Activated T-cell treated with anti-CD3 and anti-CD28 coated beads, Interleukin-2, amount 50 U/mL, for 72 hours (primary cell): ENCODE measurements around the gene DLST. TPM values are rescaled to one million over a fixed set of nuclear protein-coding genes. Genes with fewer than 3 reads are reported as not detected.
"Not testable (repeated sequence)": the region's sequence is repeated elsewhere in the genome, so short reads cannot be mapped to it uniquely, and the experiment has no call there.

Experiments
- ATAC-seq, 2 donors: fragments of 150-1000 bp; cut with Tn5 transposase; replicated peaks in 1 of 2; 2 replicates each; pipeline ENCODE4 v1.10.0; 2021; ENCODE audit warnings: moderate library complexity in 2 of 2, mild to moderate bottlenecking in 1 of 2
- DNase-seq, 2 donors: peaks; one replicate each; pipeline ENCODE4 v3.0.0; 2021 to 2022; ENCODE audit warnings: mixed read lengths in 1 of 2
- H3K27ac Mint-ChIP-seq: one replicate; pipeline ENCODE4 v1.8.0; 2022; ENCODE audit warnings: mild to moderate bottlenecking, moderate library complexity, mixed read lengths
- H3K27me3 Mint-ChIP-seq: one replicate; pipeline ENCODE4 v1.8.0; 2022; ENCODE audit warnings: low read depth, mixed read lengths
- H3K36me3 Mint-ChIP-seq, 2 donors: one replicate each; pipeline ENCODE4 v1.8.0; 2022; ENCODE audit warnings: mixed read lengths in 2 of 2, mild to moderate bottlenecking in 1 of 2; ENCODE audit not compliant: insufficient read depth in 2 of 2
- H3K4me1 Mint-ChIP-seq: one replicate; pipeline ENCODE4 v1.8.0; 2022; ENCODE audit warnings: low read depth, mixed read lengths
- H3K4me3 Mint-ChIP-seq, 2 donors: one replicate each; pipeline ENCODE4 v1.8.0; 2022; ENCODE audit warnings: mild to moderate bottlenecking in 2 of 2, mixed read lengths in 2 of 2, moderate library complexity in 2 of 2
- H3K9me3 Mint-ChIP-seq, 2 donors: one replicate each; pipeline ENCODE4 v1.8.0; 2022; ENCODE audit warnings: mixed read lengths in 2 of 2
- total RNA-seq, 2 donors: library from RNA; stranded (reverse); gene quantifications; one replicate each; pipeline ENCODE4 v1.2.3, GENCODE V29; 2022

Gene DLST
- total RNA-seq, 2 donors from 2014 or later, result 151 to 183 TPM

GRCh38 chr14:74919421-74920165 lies 37.9 kb downstream of the DLST start:
- Mint-ChIP-seq H3K36me3 (no peaks in the 10 kb centered on the region), H3K4me1 (peaks cover 19% of the 10 kb centered on the region), H3K4me3 (no peak overlapping the region), H3K27ac (no peak overlapping the region), H3K9me3 (no peaks in the 10 kb centered on the region), H3K27me3 (no peaks in the 10 kb centered on the region)
- ATAC-seq (no peak), DNase-seq (no peak)

DNA sequence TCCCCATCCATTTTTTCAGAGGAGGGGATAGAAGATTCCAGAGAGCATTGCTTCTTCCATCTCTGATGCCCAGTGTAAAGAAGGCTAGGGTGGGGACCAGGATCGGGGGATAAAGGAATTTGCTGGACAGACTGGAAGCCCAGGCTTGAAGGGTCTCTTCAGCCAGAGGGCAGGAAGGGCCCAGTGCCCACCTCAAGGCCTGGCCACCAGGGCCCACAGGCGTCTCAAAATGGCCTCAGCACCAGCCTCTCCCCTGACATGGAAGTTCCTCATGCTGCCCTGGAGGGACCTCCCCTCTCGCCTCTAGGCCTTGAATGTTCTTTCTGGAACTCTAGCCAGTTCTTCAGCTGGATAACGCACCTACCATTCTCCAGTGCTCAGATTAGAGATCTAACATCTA lies 38.6 kb downstream of the DLST start:
- no peaks in the 10 kb centered on the region for H3K36me3 Mint-ChIP-seq

DNA sequence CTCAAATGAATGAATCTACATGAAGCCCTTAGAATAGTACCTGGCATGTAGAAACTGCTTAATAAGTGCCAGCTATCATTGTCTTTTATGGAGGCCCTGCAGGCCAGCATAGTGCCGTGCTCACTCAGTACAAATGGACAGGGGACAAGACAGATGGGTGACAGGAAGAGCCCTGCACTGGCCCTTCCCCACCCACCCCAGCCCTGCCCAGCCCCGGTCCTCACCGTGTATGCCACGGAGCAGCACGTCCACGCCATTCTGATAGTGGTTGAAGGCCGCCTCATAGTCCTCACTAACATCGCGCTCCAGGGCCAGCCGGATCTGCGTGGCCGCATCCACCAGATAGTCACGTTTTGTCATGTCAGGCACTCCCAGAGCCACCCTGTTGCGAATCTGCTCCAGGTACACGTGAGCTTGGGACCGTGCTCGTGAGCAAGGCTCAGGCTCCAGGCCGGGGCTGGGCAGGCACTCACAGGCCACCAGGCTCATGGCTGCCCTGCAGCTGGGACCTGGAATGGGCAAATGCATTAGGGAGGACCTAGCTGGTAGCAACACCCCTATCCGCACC lies 39.4 kb downstream of the DLST start:
- H3K4me1 Mint-ChIP-seq, result peaks cover 19% of the 10 kb centered on the region
- H3K36me3 Mint-ChIP-seq, result no peaks in the 10 kb centered on the region
- DNase-seq (no peak), ATAC-seq (no peak)
- no peak overlapping the region for H3K27ac Mint-ChIP-seq
- H3K9me3 Mint-ChIP-seq, result no peaks in the 10 kb centered on the region
- no peaks in the 10 kb centered on the region for H3K27me3 Mint-ChIP-seq
- H3K4me3 Mint-ChIP-seq, result no peak overlapping the region

More for the DNA sequence above, 38.6 kb downstream of the DLST start:
- H3K4me1 Mint-ChIP-seq, result peaks cover 19% of the 10 kb centered on the region
- no peaks in the 10 kb centered on the region for H3K9me3 Mint-ChIP-seq
- H3K27me3 Mint-ChIP-seq, result no peaks in the 10 kb centered on the region
- H3K4me3 Mint-ChIP-seq, result no peak overlapping the region
- ATAC-seq, result no peak
- no peak overlapping the region for H3K27ac Mint-ChIP-seq
- DNase-seq, result no peak

DNA sequence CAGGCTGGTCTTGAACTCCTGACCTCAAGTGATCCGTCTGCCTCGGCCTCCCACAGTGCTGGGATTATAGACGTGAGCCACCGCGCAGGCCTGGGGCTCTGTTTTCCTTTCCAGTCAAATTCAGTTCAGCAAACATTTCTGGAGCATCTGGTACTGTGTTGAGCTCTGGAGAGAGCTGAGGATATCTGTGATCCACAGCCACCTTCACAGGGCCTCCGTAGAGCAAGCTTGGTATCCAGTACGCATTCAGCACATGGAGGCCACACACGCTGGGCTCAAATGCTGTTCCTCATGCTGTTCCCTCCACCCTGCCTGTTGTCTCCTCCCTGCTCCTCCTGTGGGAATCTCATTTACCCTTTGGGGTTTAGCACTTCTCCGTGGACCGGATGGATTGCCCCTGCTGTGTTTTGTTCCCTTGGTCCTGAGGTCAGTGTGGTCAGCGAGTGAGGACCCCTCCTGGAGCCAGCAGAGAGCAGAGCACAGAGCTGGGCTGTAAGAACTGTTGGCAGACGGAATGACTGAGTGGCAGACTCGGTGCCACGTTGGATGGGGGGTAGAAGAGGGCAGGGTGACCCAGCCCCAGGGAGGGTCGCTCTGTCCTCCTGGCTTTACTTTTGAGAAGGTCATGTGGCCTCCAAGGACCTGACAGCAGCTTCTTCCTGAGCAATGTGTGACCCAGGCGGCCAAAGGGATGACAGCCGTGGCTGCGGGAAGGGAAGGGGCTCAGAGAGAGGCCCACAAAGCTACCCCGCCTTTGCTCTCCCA lies 40.5 kb downstream of the DLST start:
- no peak overlapping the region for H3K27ac Mint-ChIP-seq
- H3K4me3 Mint-ChIP-seq, result peak overlapping the region; percentile 58 to 74
- no peaks in the 10 kb centered on the region for H3K36me3 Mint-ChIP-seq
- ATAC-seq (no peak), DNase-seq (no peak)
- H3K27me3 Mint-ChIP-seq, result no peaks in the 10 kb centered on the region
- no peaks in the 10 kb centered on the region for H3K9me3 Mint-ChIP-seq
- peaks cover 19% of the 10 kb centered on the region for H3K4me1 Mint-ChIP-seq

DNA sequence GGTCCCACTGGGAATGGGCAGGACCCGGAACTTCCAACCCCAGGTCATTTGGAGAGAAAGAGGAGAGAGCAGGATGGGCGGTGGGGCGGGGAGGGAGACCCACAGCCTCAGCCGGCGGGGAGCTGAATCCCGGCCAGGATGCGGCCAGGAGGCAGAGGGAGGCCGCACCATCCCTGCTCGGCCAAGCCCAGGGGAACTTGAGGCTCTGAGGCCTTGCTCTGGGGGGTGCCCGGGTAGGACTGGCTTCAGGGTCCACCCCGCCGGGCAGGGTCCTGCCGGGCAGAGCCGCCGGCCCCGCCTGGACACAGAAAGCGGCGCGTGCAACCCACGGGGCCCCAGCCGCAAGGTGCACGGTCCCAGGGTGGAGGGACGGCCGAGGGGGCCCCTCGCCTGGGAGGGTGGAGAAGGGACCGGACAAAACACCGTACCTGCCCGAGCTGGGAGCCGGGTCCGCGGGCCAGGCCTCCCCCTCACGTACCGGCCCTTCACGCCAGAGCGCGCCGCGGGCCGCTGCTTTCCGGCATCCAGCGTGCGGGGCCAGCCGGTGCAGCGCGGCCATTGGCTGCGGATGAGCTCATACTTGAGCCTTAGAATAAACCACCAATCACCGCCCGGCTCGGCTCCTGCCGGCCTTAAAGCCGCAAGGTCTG lies 41.2 kb downstream of the DLST start, which contains the start of gene RPS6KL1:
Gene RPS6KL1 (minus strand): TSS at position 509 of the 650 bp plus-strand sequence. CDS start 1,719 bp downstream, outside the sequence.
- no peak within 1 kb of the TSS for H3K27ac Mint-ChIP-seq
- peak; percentile 77 to 85 for DNase-seq
- H3K9me3 Mint-ChIP-seq, result no peaks in the 10 kb centered on the region
- peak; percentile 99 to 100 for ATAC-seq
- H3K4me3 Mint-ChIP-seq, result peak within 1 kb of the TSS; percentile 65 to 74
- no peaks in the 10 kb centered on the region for H3K36me3 Mint-ChIP-seq
- no peaks in the 10 kb centered on the region for H3K27me3 Mint-ChIP-seq
- H3K4me1 Mint-ChIP-seq, result peaks cover 19% of the 10 kb centered on the region

DNA sequence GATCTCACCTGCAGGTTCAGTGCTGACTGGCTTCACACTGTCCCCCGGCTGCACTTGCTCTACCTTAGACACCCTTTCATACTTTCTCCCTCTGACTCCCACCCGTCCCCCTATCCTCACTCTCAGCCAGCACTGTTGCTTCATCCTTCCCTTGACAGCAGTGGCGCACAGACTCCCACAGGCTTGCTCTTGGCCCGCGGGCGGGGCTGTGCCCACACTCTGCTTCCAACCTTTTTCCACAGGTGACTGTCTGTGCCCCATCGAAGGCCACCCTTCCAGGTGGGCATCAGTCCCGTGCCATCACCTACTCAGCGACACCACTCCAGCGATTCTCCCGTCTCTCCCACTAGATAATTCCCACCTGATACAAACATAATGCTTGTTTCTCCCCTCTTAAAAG lies 42.3 kb downstream of the DLST start:
- Mint-ChIP-seq H3K4me1 (peaks cover 19% of the 10 kb centered on the region), H3K4me3 (peak overlapping the region; percentile 24 to 35), H3K36me3 (no peaks in the 10 kb centered on the region), H3K27me3 (no peaks in the 10 kb centered on the region), H3K9me3 (no peaks in the 10 kb centered on the region), H3K27ac (no peak overlapping the region)
- DNase-seq (no peak), ATAC-seq (no peak)

DNA sequence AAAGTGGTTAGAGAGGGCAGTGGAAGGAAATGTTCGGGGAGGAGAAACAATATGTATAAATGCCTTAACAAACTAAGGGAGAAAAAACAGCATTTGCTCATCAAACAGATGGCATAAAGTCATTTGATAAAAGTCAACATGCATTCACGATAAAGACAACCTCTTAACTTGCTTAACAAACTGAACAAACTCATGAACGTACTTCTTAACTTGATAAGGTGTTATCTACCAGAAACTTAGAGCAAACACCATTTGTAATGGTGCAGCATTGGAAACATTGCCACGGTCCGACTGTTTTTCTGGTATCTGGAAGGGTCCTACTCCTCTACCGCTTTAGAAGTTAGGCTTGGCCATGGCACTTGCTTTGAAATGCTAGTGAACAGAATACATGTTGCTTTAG lies 45.5 kb downstream of the DLST start:
- H3K9me3 Mint-ChIP-seq, result no peaks in the 10 kb centered on the region

DNA sequence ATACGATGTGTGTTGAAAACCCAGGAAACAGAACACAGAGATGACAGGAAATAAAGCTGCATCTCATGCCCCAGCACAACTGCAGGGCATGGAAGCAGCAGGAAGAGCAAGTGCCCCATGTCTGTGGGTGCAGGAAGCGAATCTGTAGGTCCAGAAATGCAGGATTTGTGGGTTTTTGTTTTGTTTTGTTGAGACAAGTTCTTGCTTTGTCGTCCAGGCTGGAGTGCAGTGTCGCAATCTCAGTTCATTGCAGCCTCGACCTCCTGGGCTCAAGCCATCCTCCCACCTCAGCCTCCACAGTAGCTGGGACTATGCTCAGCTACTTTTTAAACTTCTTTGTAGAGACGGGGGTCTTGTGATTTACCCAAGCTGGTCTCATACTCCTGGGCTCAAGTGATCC lies 47.5 kb downstream of the DLST start:
- ATAC-seq (no peak), DNase-seq (no peak)
- Mint-ChIP-seq H3K9me3 (no peaks in the 10 kb centered on the region), H3K4me3 (no peak overlapping the region), H3K4me1 (peaks cover 9% of the 10 kb centered on the region), H3K27me3 (no peaks in the 10 kb centered on the region), H3K36me3 (no peaks in the 10 kb centered on the region), H3K27ac (no peak overlapping the region)

More for the DNA sequence above, 45.5 kb downstream of the DLST start:
- Mint-ChIP-seq H3K27ac (no peak overlapping the region), H3K4me1 (peaks cover 16% of the 10 kb centered on the region), H3K36me3 (no peaks in the 10 kb centered on the region), H3K27me3 (no peaks in the 10 kb centered on the region), H3K4me3 (no peak overlapping the region)
- no peak for ATAC-seq
- no peak for DNase-seq

DNA sequence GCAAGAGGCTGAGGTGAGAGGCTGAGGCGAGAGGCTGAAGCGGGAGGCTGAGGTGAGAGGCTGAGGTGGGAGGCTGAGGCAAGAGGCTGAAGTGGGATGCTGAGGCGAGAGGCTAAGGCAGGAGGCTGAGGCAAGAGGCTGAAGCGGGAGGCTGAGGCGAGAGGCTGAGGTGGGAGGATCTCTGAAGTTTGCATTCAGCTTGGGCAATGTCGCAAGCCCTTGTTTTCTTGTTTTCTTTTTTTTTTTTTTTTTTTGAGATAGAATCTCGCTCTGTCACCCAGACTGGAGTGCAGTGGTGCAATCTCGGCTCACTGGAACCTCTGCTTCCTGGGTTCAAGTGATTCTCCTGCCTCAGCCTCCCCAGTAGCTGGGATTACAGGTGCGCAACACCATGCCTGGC lies 50.0 kb downstream of the DLST start:
- H3K27ac Mint-ChIP-seq, H3K4me3 Mint-ChIP-seq, H3K9me3 Mint-ChIP-seq, DNase-seq, H3K27me3 Mint-ChIP-seq, H3K36me3 Mint-ChIP-seq, ATAC-seq: not testable (repeated sequence)
- H3K4me1 Mint-ChIP-seq, result peaks cover 12% of the 10 kb centered on the region

GRCh38 chr14:74932401-74932901 lies 50.7 kb downstream of the DLST start:
- H3K36me3 Mint-ChIP-seq, result no peaks in the 10 kb centered on the region
- peak overlapping the region in 1 of 2 donors; percentile 41 for H3K4me3 Mint-ChIP-seq
- DNase-seq (no peak), ATAC-seq (peak; percentile 25 to 50)
- peaks cover 19% of the 10 kb centered on the region for H3K4me1 Mint-ChIP-seq
- no peak overlapping the region for H3K27ac Mint-ChIP-seq
- no peaks in the 10 kb centered on the region for H3K27me3 Mint-ChIP-seq
- H3K9me3 Mint-ChIP-seq, result no peaks in the 10 kb centered on the region

- not testable (repeated sequence) for H3K27me3 Mint-ChIP-seq, H3K4me3 Mint-ChIP-seq, DNase-seq, ATAC-seq, H3K9me3 Mint-ChIP-seq, H3K27ac Mint-ChIP-seq, H3K36me3 Mint-ChIP-seq
- peaks cover 19% of the 10 kb centered on the region for H3K4me1 Mint-ChIP-seq
Measured at GRCh38 chr14:74932936-74933335, 51.2 kb downstream of the DLST start.

DNA sequence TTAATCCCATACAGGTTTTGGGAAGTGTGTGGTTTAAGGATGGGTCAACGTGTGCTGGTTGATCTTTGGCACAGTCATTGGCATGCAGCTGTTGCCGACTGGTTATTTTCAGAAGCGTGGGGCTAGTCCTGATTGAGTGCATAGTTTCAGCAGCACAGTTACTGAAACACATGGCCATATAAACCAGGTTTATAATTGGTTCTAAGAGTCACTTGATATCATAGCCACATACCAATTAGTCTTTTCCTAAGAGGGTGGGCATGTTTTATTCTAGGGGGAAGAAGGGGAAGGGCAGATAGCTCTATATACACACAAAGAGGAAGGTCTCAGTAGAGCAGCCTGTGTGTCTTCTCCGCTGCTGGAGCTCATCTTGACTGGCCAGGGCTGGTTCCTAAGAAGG lies 52.3 kb downstream of the DLST start:
- H3K4me1 Mint-ChIP-seq, result peaks cover 21% of the 10 kb centered on the region
- H3K27me3 Mint-ChIP-seq, result no peaks in the 10 kb centered on the region
- H3K4me3 Mint-ChIP-seq, result no peak overlapping the region
- peaks cover 1 to 4% of the 10 kb centered on the region in 2 donors for H3K9me3 Mint-ChIP-seq
- H3K27ac Mint-ChIP-seq, result no peak overlapping the region
- DNase-seq (no peak), ATAC-seq (no peak)
- H3K36me3 Mint-ChIP-seq, result no peaks in the 10 kb centered on the region
